PC-3 (cell line): ENCODE measurements around the gene CDC40. TPM values are rescaled to one million over a fixed set of nuclear protein-coding genes. Genes with fewer than 3 reads are reported as not detected.

ENCODE experiments used
- ATAC-seq: fragments of 200-7000 bp; cut with Tn5 transposase; 2 replicates; pipeline ENCODE4 v1.9.1; 2020; ENCODE audit warnings: mild to moderate bottlenecking, moderate library complexity
- BruUV-seq: library from RNA; stranded (reverse); fragments of 400-500 nt; replicated peaks from 2 replicates; lab custom pipeline; 2021; lab: Mats Ljungman, UMichigan
- CTCF ChIA-PET: fragments of 300-600 bp; sonication (Branson Sonifier 250); formaldehyde crosslinking; loops from one replicate; lab custom pipeline; 2022; ENCODE audit warnings: antibody characterized with exemption; lab: Charles Lee
- POLR2A ChIA-PET: fragments of 300-600 bp; sonication (Branson Sonifier 250); formaldehyde crosslinking; loops from one replicate; lab custom pipeline; 2022; ENCODE audit warnings: antibody characterized with exemption; ENCODE audit not compliant: unreplicated experiment; lab: Charles Lee
- DNase-seq: peaks from one replicate; pipeline ENCODE4 v3.0.0-alpha.2; 2015
- H2AFZ ChIP-seq: fragments of 300-600 bp; sonication (generic); 2 replicates; pipeline ENCODE4 v1.6.0; 2016; ENCODE audit warnings: antibody characterized with exemption, low read length
- H3F3A ChIP-seq: fragments of 300-600 bp; sonication (generic); one replicate; pipeline ENCODE4 v1.6.0; 2017; ENCODE audit warnings: antibody characterized with exemption, low read length, control low read depth, mild to moderate bottlenecking; ENCODE audit not compliant: unreplicated experiment
- H3K27ac ChIP-seq: fragments of 300-600 bp; sonication (generic); 2 replicates; pipeline ENCODE4 v1.5.1; 2016; ENCODE audit warnings: mild to moderate bottlenecking, low read length
- H3K27me3 ChIP-seq: fragments of 300-600 bp; sonication (generic); 2 replicates; pipeline ENCODE4 v1.6.1; 2016; ENCODE audit warnings: low read length, mixed read lengths
- H3K36me3 ChIP-seq: fragments of 300-600 bp; sonication (generic); 2 replicates; pipeline ENCODE4 v1.6.1; 2016; ENCODE audit warnings: low read depth, mixed run types, low read length, mixed read lengths
- H3K4me1 ChIP-seq: fragments of 300-600 bp; sonication (generic); 2 replicates; pipeline ENCODE4 v1.5.1; 2016; ENCODE audit warnings: low read length; ENCODE audit not compliant: insufficient read depth
- H3K4me2 ChIP-seq: fragments of 300-600 bp; sonication (generic); 2 replicates; pipeline ENCODE4 v1.6.0; 2016; ENCODE audit warnings: low read length
- H3K4me3 ChIP-seq: fragments of 300-600 bp; sonication (generic); 2 replicates; pipeline ENCODE4 v1.5.1; 2016; ENCODE audit warnings: mild to moderate bottlenecking, low read length, mixed read lengths
- H3K79me2 ChIP-seq: fragments of 300-600 bp; sonication (generic); 2 replicates; pipeline ENCODE4 v1.6.1; 2017; ENCODE audit warnings: low read length, mixed read lengths
- H3K9ac ChIP-seq: fragments of 300-600 bp; sonication (generic); 2 replicates; pipeline ENCODE4 v1.6.0; 2016; ENCODE audit warnings: mild to moderate bottlenecking, low read length
- H3K9me2 ChIP-seq: fragments of 300-600 bp; sonication (generic); replicated peaks from 2 replicates; pipeline ENCODE4 v1.6.1; 2016; ENCODE audit warnings: mixed run types, low read length, mixed read lengths
- H3K9me3 ChIP-seq: fragments of 300-600 bp; sonication (generic); 2 replicates; pipeline ENCODE4 v1.6.1; 2016; ENCODE audit warnings: low read length, mixed read lengths
- H4K20me1 ChIP-seq: fragments of 300-600 bp; sonication (generic); 2 replicates; pipeline ENCODE4 v1.6.1; 2016; ENCODE audit warnings: low read length, mixed read lengths
- CTCF ChIP-seq: fragments of 300-600 bp; sonication (generic); conservative IDR thresholded peaks from 2 replicates; pipeline ENCODE4 v1.5.1; 2017; ENCODE audit warnings: antibody characterized with exemption, low read depth, mild to moderate bottlenecking, low read length
- EZH2 ChIP-seq: fragments of 300-600 bp; sonication (generic); IDR thresholded peaks from one replicate; pipeline ENCODE4 v1.6.1; 2017; ENCODE audit warnings: antibody characterized with exemption, mild to moderate bottlenecking, low read length; ENCODE audit not compliant: unreplicated experiment
- EZH2phosphoT487 ChIP-seq: fragments of 300-600 bp; sonication (generic); IDR thresholded peaks from 2 replicates; pipeline ENCODE4 v1.6.1; 2018; ENCODE audit warnings: mild to moderate bottlenecking, antibody characterized with exemption, low read length, borderline replicate concordance
- intact Hi-C: fragments of 100-400 bp; cut with micrococcal nuclease; formaldehyde crosslinking; loops from 2 replicates; pipeline ENCODE4 v1.9.0; 2023
- total RNA-seq: library from RNA; depleted of rRNA; stranded (reverse); fragments of >200 nt; gene quantifications from 2 replicates; pipeline ENCODE4 v1.2.3, GENCODE V29; 2014; rRNA removed

CDC40 gene
- total RNA-seq, 1 experiment from 2014 or later, result 8.9 TPM

GRCh38 chr6:110277100-110277665 is 97.0 kb downstream of the CDC40 start:
- TF ChIP-seq CTCF (no peak), EZH2phosphoT487 (no peak), EZH2 (no peak)
- no peak overlapping the region for H3K4me2 ChIP-seq
- no TSS peak for BruUV-seq
- ATAC-seq, result no peak
- POLR2A ChIA-PET, result no interaction called here
- no peaks in the 10 kb centered on the region for H3K79me2 ChIP-seq
- H3K36me3 ChIP-seq, result no peaks in the 10 kb centered on the region
- no peak overlapping the region for H3K4me3 ChIP-seq
- no peaks in the 10 kb centered on the region for H3K9me2 ChIP-seq
- no peaks in the 10 kb centered on the region for H3F3A ChIP-seq
- H3K27ac ChIP-seq, result no peak overlapping the region
- CTCF ChIA-PET, result no interaction called here
- no peak overlapping the region for H3K9ac ChIP-seq
- no peak overlapping the region for H2AFZ ChIP-seq
- H3K9me3 ChIP-seq, result no peaks in the 10 kb centered on the region
- H4K20me1 ChIP-seq, result no peaks in the 10 kb centered on the region
- DNase-seq, result no peak
- H3K27me3 ChIP-seq, result peaks cover 24% of the 10 kb centered on the region
- intact Hi-C loops, result no loop called here
- no peaks in the 10 kb centered on the region for H3K4me1 ChIP-seq

Other genes with a start within 250 kb of the CDC40 start
- gene GPR6, start 202.1 kb upstream of the CDC40 start, total RNA-seq, result not detected in 2 replicates
- gene WASF1, start 757 bp upstream of the CDC40 start, total RNA-seq, result 3.0 and 15.8 TPM in 2 replicates
- not detected in 2 replicates for gene METTL24, start 177.9 kb downstream of the CDC40 start, total RNA-seq
- gene DDO, start 235.1 kb downstream of the CDC40 start, total RNA-seq, result not detected in 2 replicates